GM10847 (cell line): ENCODE results near the gene SYT2.

Experiments
- POLR2A ChIP-seq: IDR thresholded peaks from 2 replicates; pipeline ENCODE4 v1.6.1; 2011; ENCODE audit not compliant: insufficient read length; ENCODE audit errors: extremely low read depth

SYT2 gene

GRCh38 chr1:202571719-202572339 lies 138.4 kb downstream of the SYT2 start:
- no peak for TF ChIP-seq POLR2A

DNA sequence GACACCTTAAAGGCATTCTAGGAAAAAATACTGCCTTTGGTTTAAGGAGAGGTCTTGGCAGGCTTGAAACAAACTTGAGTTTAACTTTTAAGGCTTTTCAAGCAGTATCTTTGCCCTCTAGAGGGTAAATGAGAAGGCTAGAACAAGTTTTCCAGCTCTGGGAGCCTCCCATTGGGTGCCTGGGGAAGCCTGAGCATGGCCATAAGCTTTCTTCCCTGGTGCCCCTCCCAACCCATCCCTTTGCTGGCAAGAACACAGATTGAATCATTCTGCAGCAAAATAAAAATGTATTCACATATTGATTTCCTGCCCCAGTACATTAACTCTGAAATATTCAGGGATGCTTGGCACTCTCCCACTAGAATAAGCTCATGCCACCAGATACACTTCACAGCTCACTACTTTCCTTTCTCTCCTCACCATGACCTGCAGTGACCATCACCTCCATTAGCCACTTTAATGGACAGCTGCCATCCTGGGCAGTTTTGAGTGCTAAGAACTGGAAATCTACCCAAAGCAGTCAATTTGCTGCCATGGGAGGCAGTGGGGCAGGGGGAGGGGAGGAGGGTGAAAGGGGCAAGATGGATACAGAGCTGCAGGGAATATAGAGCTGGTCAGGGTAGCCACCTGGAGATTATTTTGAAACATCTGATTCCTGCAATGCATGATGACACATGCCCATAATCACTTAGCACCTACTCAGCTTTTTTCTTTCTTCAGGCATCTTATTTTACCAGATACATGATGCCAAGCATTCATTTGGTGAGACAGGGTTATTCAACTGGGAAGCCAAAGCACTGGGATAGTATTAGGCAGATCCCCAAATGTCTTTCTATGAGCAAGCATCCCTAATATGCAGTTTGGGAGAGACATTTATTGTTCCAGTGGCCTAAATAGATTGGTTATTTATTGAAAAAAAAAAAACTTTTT lies 140.6 kb downstream of the SYT2 start:
- TF ChIP-seq POLR2A: no peak

GRCh38 chr1:202568826-202569225 lies 141.4 kb downstream of the SYT2 start:
- no peak for TF ChIP-seq POLR2A

GRCh38 chr1:202568410-202568809 lies 141.8 kb downstream of the SYT2 start:
- no peak for TF ChIP-seq POLR2A

DNA sequence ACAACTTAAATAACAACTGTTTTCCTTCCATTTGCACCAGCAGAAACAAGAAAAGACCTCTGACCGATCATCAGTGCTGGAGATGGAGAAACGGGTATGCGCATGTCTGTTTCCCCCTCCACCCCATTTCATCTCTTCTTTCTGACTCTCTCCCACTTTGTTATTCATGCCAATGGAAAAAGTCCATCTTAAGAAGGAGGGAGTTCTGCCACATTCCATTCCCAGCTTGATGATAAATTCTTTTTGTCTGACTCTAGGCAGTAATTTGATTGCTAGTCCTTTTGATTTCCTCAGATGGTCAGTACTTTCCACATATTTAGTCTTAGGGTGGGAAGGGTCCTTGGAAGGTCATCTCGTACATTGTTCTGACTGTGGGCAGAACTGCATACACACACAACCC lies 142.5 kb downstream of the SYT2 start:
- no peak for TF ChIP-seq POLR2A

DNA sequence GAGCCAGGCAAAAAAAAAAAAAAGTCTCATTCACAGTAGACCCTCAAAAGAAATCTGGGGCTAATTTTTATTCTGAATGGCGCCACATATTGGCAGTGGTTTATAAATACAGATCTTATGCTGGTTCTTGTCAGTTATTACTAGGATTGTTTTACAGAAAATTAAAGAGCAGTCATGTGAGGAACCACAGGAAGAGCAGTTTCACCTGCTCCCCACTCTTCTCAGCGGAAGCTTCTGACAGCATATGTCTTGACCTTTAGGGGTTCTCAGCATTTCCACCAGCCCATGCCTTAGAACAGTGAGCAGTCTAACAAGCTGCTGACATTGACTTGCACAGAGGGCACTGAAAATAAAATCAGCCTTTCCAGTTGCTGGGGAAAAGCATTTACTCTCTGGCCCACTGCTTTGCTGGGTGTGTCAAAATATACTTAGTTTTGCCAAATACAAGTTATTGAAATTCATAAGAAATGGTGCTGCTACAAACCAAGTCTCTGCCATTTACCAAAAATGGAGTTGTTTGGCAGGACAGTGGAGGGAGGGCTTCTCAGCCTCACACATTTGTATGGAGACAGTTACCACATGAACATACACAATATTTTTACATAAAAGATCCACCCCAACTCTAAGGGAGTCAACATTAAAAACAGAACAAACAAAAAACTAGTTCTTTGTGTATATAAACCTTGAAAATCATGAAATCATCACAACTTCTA lies 144.2 kb downstream of the SYT2 start:
- TF ChIP-seq POLR2A: no peak

DNA sequence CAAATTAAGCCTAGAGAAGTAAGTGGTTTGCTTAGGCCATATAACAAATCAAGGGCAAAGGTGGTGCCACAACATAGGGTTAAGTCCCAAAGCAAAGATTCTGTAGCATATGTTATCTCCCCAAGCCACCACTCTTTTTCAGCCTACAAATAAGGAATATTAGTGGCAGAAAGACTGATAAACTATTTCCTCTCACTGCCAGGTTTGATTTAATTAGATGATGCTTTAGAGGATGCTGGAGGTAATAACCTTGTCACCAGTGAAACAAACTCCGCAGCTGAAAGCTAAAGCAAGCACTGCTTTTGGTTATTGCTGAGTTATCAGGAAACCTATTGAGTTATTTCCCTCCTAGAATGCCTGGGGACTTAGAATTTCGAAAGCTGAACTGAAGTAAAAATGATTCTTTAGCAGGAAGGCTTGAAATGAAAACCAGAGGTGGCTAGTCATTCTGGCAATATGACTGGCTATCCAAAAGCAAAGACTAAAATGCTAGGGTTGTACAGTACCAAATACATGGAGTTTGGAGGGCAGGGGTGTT lies 145.2 kb downstream of the SYT2 start:
- no peak for TF ChIP-seq POLR2A

GRCh38 chr1:202563818-202564217 lies 146.4 kb downstream of the SYT2 start:
- TF ChIP-seq POLR2A: no peak

GRCh38 chr1:202562444-202563060 lies 147.7 kb downstream of the SYT2 start:
- TF ChIP-seq POLR2A: no peak

GRCh38 chr1:202561726-202562443 lies 148.4 kb downstream of the SYT2 start:
- no peak for TF ChIP-seq POLR2A

- TF ChIP-seq POLR2A: no peak
Measured at GRCh38 chr1:202561240-202561639, 149.0 kb downstream of the SYT2 start.

GRCh38 chr1:202553560-202554038 lies 156.7 kb downstream of the SYT2 start:
- no peak for TF ChIP-seq POLR2A

DNA sequence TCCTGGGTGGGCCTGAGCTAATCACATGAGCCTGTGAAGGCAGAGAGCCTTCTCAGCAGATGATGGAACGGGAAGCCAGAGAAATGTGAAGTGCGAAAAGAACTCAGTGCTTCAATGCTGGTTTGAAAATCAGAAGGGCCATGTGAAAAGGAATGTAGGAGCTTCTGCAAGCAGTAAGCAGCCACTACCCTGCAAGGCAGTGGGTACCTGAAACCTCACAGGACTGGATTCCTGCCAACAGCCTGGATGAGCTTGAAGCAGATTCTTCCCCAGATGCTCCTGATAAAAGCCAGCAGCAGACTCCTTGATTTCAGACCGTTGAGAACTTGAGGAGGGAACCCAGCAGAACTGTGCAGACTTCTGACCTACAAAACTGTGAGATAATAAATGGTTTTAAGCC lies 158.6 kb downstream of the SYT2 start:
- no peak for TF ChIP-seq POLR2A

DNA sequence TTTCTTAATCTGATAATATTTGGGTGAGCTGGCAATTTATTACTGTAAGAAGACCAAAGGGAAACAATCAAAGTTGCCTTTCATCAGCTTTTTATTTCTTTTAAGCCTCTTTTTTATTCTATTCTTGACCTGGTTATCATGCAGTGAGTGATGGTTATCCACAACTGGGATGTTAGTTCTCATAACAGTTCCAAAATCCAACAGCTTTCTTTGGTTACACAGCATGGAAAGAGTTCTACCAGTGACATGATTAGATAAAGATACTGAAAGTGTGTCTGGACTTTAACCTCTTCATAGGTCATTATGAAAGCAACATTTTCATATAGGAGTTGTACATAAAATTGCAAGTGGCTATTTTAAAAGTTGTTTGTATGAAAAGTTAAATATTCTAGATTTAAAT lies 163.0 kb downstream of the SYT2 start:
- no peak for TF ChIP-seq POLR2A
